Activated T-cell treated with anti-CD3 and anti-CD28 coated beads, Interleukin-2, amount 50 U/mL, for 24 hours (primary cell): Measurements from ENCODE around the gene BMPER.
A peak's percentile ranks its signal among the peaks of the same experiment; 100 is the strongest.

ENCODE experiments used
- DNase-seq: peaks from one replicate; pipeline ENCODE4 v3.0.0-alpha.2; 2020
- H3K27ac Mint-ChIP-seq: 2 replicates; pipeline ENCODE4 v1.8.0; 2020; ENCODE audit warnings: mild to moderate bottlenecking, mixed read lengths
- H3K27me3 Mint-ChIP-seq: 2 replicates; pipeline ENCODE4 v1.8.0; 2020; ENCODE audit warnings: mixed read lengths
- H3K36me3 Mint-ChIP-seq: 2 replicates; pipeline ENCODE4 v1.8.0; 2020; ENCODE audit warnings: low read depth, mixed read lengths
- H3K4me1 Mint-ChIP-seq: 2 replicates; pipeline ENCODE4 v1.8.0; 2020; ENCODE audit warnings: low read depth, mixed read lengths
- H3K4me3 Mint-ChIP-seq: 2 replicates; pipeline ENCODE4 v1.8.0; 2020; ENCODE audit warnings: mild to moderate bottlenecking, moderate library complexity, mixed read lengths
- H3K9me3 Mint-ChIP-seq: 2 replicates; pipeline ENCODE4 v1.8.0; 2020; ENCODE audit warnings: mixed read lengths

BMPER gene

GRCh38 chr7:33923440-33924229, 18.3 kb downstream of the BMPER start:
- H3K9me3 Mint-ChIP-seq, result no peaks in the 10 kb centered on the region
- H3K36me3 Mint-ChIP-seq, result no peaks in the 10 kb centered on the region
- H3K27me3 Mint-ChIP-seq, result peaks cover 26% of the 10 kb centered on the region
- H3K4me1 Mint-ChIP-seq, result no peaks in the 10 kb centered on the region
- no peak overlapping the region for H3K4me3 Mint-ChIP-seq
- no peak for DNase-seq
- no peak overlapping the region for H3K27ac Mint-ChIP-seq

DNA sequence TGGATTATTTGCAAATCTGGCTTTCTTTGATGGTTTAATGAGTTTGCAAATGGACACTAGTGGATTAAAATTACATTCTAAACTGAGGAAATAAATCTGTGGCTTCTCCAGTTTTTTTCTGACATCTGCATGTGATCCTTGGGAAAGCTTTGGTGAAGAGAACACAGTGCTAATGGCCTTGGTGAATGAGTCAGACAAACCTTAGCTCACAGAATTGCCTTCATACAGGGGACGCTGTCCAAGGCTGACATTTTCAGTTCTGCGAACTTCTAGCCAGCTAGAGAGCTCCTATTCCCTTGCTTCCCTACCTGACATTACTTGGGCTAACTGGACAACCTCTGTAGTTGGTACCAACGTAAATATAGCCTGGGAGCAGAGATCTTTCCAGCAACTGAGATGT, 21.2 kb downstream of the BMPER start:
- Mint-ChIP-seq H3K36me3 (no peaks in the 10 kb centered on the region), H3K27ac (no peak overlapping the region), H3K4me1 (no peaks in the 10 kb centered on the region), H3K4me3 (no peak overlapping the region), H3K9me3 (no peaks in the 10 kb centered on the region), H3K27me3 (peaks cover 28% of the 10 kb centered on the region)
- no peak for DNase-seq

DNA sequence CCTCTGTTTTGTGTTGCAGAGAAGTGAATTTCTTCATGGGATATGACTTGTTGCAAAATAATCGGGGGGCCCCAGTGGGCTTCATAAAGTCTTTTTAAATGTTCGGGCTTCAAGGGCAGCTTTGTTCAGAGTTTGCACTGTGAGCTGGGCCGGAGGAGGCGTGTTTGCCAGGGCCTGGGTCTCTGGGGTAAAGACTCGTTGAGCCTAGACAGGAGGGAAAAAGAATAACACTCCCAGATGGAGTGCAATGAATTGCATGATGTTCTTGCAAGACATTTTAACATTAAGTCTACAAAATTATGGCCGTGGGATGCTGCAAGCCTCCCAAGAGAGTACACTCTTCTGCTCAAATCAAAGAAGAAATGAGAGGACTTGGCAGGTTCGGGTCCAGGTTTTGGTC, 23.6 kb downstream of the BMPER start:
- Mint-ChIP-seq H3K36me3 (no peaks in the 10 kb centered on the region), H3K9me3 (no peaks in the 10 kb centered on the region), H3K27ac (no peak overlapping the region), H3K4me3 (no peak overlapping the region), H3K4me1 (no peaks in the 10 kb centered on the region), H3K27me3 (peaks cover 31% of the 10 kb centered on the region)
- DNase-seq, result no peak

DNA sequence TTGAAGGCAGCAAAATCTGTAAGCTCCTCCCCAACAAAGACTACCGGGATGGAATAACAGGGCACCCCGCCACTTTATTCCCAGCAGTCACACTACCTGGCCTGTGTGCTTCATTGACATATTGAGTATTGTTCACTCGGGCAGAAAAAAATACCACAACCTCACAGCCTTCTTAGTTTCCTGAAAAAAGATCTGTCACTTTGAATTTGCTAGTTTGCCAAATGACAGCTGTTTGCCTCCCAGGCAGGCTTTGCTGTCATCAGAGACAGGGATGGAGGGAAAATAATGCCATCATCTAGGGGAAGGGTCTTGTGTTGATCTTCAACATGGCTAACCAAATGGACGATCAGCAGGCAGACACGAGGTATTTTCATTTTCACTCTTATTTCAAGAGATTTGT, 26.9 kb downstream of the BMPER start:
- H3K27ac Mint-ChIP-seq, result no peak overlapping the region
- no peaks in the 10 kb centered on the region for H3K36me3 Mint-ChIP-seq
- no peaks in the 10 kb centered on the region for H3K4me1 Mint-ChIP-seq
- H3K4me3 Mint-ChIP-seq, result no peak overlapping the region
- no peak for DNase-seq
- H3K27me3 Mint-ChIP-seq, result peaks cover 32% of the 10 kb centered on the region
- no peaks in the 10 kb centered on the region for H3K9me3 Mint-ChIP-seq

DNA sequence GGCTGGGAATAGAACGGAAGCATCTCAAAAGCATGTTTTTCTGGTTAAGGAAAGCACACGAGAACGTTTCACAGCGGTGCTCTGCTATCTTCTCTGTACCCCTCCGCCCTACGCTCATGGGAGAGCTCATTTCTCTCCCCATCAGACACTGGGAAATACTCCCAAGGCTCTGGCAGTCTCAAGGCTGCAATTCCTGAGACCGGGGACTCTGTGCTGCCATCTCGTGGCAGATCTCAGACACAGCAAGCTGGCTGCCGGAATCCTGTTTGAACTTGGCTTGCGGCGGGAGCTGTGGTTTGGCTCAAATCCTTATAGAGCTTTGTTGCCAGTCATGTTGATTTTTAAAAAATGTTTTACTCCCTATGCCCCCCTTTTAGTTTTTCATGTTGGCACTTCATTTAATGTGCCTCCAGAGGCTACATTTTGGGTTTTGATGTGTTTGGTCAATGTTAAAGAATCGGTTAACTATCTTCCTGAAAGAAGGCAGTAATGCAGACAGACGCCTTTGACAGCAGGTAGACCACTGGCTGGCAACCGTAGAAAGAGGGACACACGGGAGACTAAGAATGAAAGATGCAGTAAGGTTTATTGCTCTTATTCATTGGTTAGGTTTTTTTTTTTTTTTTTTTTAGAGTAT, 27.6 kb downstream of the BMPER start:
- H3K27me3 Mint-ChIP-seq, result peaks cover 36% of the 10 kb centered on the region
- no peak overlapping the region for H3K27ac Mint-ChIP-seq
- no peak overlapping the region for H3K4me3 Mint-ChIP-seq
- H3K9me3 Mint-ChIP-seq, result no peaks in the 10 kb centered on the region
- peak; percentile 76 for DNase-seq
- no peaks in the 10 kb centered on the region for H3K4me1 Mint-ChIP-seq
- H3K36me3 Mint-ChIP-seq, result no peaks in the 10 kb centered on the region

GRCh38 chr7:33933611-33934281, 28.4 kb downstream of the BMPER start:
- Mint-ChIP-seq H3K9me3 (no peaks in the 10 kb centered on the region), H3K36me3 (no peaks in the 10 kb centered on the region), H3K4me3 (no peak overlapping the region), H3K27ac (no peak overlapping the region), H3K27me3 (peaks cover 36% of the 10 kb centered on the region), H3K4me1 (no peaks in the 10 kb centered on the region)
- no peak for DNase-seq

- DNase-seq, result no peak
- peaks cover 36% of the 10 kb centered on the region for H3K27me3 Mint-ChIP-seq
- no peaks in the 10 kb centered on the region for H3K36me3 Mint-ChIP-seq
- no peaks in the 10 kb centered on the region for H3K9me3 Mint-ChIP-seq
- no peak overlapping the region for H3K4me3 Mint-ChIP-seq
- no peaks in the 10 kb centered on the region for H3K4me1 Mint-ChIP-seq
- H3K27ac Mint-ChIP-seq, result no peak overlapping the region
Measured at GRCh38 chr7:33934391-33934790, 29.1 kb downstream of the BMPER start.

- Mint-ChIP-seq H3K4me3 (no peak overlapping the region), H3K36me3 (no peaks in the 10 kb centered on the region)
Measured at GRCh38 chr7:33936503-33936902, 31.2 kb downstream of the BMPER start.

GRCh38 chr7:33937871-33938270, 32.5 kb downstream of the BMPER start:
- Mint-ChIP-seq H3K4me1 (no peaks in the 10 kb centered on the region), H3K4me3 (no peak overlapping the region), H3K27ac (no peak overlapping the region), H3K36me3 (no peaks in the 10 kb centered on the region), H3K27me3 (peaks cover 25% of the 10 kb centered on the region), H3K9me3 (no peaks in the 10 kb centered on the region)
- DNase-seq, result no peak

More at GRCh38 chr7:33936503-33936902, 31.2 kb downstream of the BMPER start:
- H3K4me1 Mint-ChIP-seq, result no peaks in the 10 kb centered on the region
- no peak overlapping the region for H3K27ac Mint-ChIP-seq
- DNase-seq, result no peak
- no peaks in the 10 kb centered on the region for H3K9me3 Mint-ChIP-seq
- H3K27me3 Mint-ChIP-seq, result peaks cover 32% of the 10 kb centered on the region

DNA sequence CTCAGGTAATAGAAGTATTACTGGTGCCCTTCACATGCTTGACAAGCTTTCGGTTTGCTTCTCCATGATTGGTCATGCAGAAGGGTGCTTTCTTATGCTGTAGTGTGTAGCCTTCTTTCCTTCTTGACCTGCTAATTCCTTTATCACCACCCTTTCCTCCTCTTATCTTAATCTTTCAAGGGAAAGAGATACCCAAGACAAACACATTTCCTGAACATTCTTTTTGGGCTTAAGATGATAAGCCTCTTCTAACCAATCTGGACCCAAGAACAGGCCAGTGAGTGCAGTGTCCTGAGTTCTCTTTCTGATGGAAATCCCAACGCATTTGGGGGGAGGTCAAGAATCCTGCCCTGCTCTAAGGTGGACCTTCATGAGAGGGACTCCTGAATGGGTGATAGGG, 33.8 kb downstream of the BMPER start:
- Mint-ChIP-seq H3K27me3 (peaks cover 15% of the 10 kb centered on the region), H3K4me3 (no peak overlapping the region), H3K4me1 (no peaks in the 10 kb centered on the region), H3K36me3 (no peaks in the 10 kb centered on the region), H3K27ac (no peak overlapping the region), H3K9me3 (no peaks in the 10 kb centered on the region)
- DNase-seq, result no peak

DNA sequence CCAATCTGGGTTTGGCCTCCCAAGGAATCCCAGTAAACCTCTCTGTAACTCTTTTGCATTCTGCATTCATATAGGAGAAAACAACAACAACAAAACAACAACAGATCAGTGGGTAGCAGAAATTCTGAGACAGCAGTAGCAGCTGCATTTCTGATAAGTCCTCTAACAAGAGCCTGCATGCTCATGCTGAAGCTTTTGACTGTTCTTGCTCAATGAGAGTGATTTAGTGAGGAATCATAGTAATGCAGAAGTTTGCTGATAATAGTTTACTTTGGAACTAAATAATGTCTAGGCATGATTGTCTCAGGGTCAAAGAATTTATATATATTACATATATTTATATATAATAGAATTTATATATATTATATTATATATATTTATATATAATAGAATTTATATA, 35.2 kb downstream of the BMPER start:
- Mint-ChIP-seq H3K27me3 (peaks cover 15% of the 10 kb centered on the region), H3K36me3 (no peaks in the 10 kb centered on the region), H3K4me1 (no peaks in the 10 kb centered on the region), H3K27ac (no peak overlapping the region), H3K4me3 (no peak overlapping the region), H3K9me3 (no peaks in the 10 kb centered on the region)
- DNase-seq, result no peak

DNA sequence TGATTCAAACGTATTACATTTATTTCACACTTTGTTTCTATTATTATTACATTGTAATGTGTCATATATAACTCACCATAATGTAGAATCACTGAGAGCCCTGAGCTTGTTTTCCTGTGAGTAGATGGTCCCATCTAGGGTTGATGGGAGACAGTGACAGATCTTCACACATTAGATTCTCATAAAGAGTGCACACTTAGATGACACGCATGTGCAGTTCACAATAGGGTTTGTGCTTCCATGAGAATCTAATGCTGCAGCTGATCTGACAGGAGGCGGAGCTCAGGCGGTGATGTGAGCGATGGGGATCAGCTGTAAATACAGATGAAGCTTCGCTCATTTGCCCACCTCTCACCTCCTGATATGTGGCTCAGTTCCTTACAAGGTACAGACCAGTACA, 36.1 kb downstream of the BMPER start:
- Mint-ChIP-seq H3K27me3 (peaks cover 9% of the 10 kb centered on the region), H3K27ac (no peak overlapping the region), H3K36me3 (no peaks in the 10 kb centered on the region), H3K4me1 (no peaks in the 10 kb centered on the region), H3K9me3 (no peaks in the 10 kb centered on the region), H3K4me3 (no peak overlapping the region)
- no peak for DNase-seq

DNA sequence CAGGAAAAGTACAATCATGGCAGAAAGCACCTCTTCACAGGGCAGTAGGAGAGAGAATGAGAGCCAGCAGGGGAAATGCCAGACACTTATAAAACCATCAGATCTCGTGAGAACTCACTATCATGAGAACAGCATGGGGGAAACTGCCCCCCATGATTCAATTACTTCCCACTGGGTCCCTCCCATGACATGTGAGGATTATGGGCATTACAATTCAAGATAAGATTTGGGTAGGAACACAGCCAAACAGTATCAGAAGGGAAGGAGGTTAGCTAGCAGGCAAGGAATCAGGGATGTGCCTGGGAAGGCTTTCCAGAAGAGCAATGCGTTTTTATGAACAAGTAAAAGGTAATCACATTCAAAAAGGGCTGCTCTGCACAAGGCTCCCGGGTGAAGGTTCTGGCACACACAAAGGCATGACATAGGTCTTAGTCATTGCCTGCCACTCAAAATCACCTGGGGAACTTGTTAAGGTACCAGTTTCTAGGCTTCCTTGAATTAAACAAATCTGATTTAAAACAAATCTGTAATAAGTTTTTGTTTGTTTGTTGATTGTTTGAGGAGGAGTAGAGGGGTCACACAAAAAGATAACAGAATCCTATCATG, 40.9 kb downstream of the BMPER start:
- no peak overlapping the region for H3K4me3 Mint-ChIP-seq
- H3K36me3 Mint-ChIP-seq, result no peaks in the 10 kb centered on the region
- DNase-seq, result no peak
- H3K27me3 Mint-ChIP-seq, result peaks cover 10% of the 10 kb centered on the region
- no peak overlapping the region for H3K27ac Mint-ChIP-seq
- no peaks in the 10 kb centered on the region for H3K9me3 Mint-ChIP-seq
- H3K4me1 Mint-ChIP-seq, result no peaks in the 10 kb centered on the region

DNA sequence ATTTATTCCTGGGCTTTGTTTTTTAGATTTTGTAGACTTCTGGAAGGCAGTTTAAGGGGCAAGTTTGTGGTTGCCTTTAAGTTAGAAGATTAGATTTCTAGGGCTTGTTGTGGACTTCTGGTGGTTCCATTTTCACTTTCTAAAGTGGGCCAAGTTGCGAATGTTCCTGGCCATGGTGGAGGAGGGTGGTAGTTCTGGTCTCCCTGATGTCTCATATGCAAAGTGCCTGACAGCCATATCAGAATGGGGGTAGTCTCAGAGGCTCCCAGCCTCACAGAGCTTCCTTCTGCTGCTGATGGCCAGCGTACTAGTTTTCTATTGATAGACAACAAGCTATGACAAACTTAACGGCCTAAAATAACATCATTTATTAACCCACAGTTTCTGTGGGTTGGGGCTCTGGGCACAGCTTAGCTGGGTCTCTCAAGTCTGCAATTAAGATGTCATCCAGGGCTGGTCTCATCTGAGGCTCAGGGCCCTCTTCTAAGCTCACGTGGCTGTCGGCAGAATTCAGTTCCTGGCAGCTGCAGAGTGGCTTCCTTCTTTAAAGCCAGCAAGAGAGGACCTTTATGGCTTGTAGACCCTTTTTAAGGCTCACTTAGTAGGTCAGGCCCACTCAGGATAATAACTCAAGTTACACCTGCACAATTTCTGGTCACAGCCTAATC, 44.8 kb downstream of the BMPER start:
- Mint-ChIP-seq H3K36me3 (no peaks in the 10 kb centered on the region), H3K4me1 (no peaks in the 10 kb centered on the region), H3K9me3 (no peaks in the 10 kb centered on the region), H3K4me3 (no peak overlapping the region), H3K27ac (no peak overlapping the region), H3K27me3 (peaks cover 9% of the 10 kb centered on the region)
- DNase-seq, result no peak
